HepG2 (cell line): ENCODE results near the gene SNED1. TPM values are rescaled to one million over a fixed set of nuclear protein-coding genes. Genes with fewer than 3 reads are reported as not detected.

ENCODE experiments used
- KLF12 ChIP-seq: sonication (generic); formaldehyde crosslinking; IDR thresholded peaks from 2 replicates; pipeline ENCODE4 v1.4.0; 2020; ENCODE audit warnings: missing genetic modification reagents, borderline replicate concordance
- MED1 ChIP-seq: sonication (generic); formaldehyde crosslinking; IDR thresholded peaks from 2 replicates; pipeline ENCODE4 v1.4.0; 2020; ENCODE audit warnings: missing genetic modification reagents
- THYN1 ChIP-seq: sonication (generic); formaldehyde crosslinking; IDR thresholded peaks from 2 replicates; pipeline ENCODE4 v1.8.1; 2023; ENCODE audit warnings: low read depth, mild to moderate bottlenecking, moderate library complexity, missing genetic modification reagents, borderline replicate concordance
- ZNF460 ChIP-seq: sonication (generic); formaldehyde crosslinking; IDR thresholded peaks from 2 replicates; pipeline ENCODE4 v1.5.1; 2020; ENCODE audit warnings: missing genetic modification reagents, mild to moderate bottlenecking, borderline replicate concordance
- polyA plus RNA-seq, 8 experiments: library from polyadenylated mRNA; depleted of rRNA in 3 of 8; stranded (reverse) in 7 of 8; unstranded in 1 of 8; fragments of >200 nt; fragmentation: Illumina TruSeq in 4 of 8; extraction: Trizol in 4 of 8; gene quantifications; 2 replicates each; pipeline versions ENCODE4 v1.2.1 to v1.2.3, GENCODE V29; 2011 to 2016; ENCODE audit warnings: low read depth in 4 of 8, missing spikeins in 1 of 8, mixed read lengths in 1 of 8; ENCODE audit not compliant: insufficient read depth in 1 of 8
- total RNA-seq, 5 experiments: library from RNA; depleted of rRNA; stranded (reverse); fragments of >200 nt; fragmentation: Illumina TruSeq; extraction: Trizol; gene quantifications; 2 replicates each; pipeline ENCODE4 v1.2.3, GENCODE V29; 2016; ENCODE audit warnings: low read depth in 1 of 5
- TF ChIP-seq, protein P1 (sequence below): IDR thresholded peaks from 2 replicates; pipeline ENCODE4 v1.6.1; 2016; ENCODE audit warnings: low read depth, missing genetic modification reagents, missing compliant biosample characterization
- TF ChIP-seq, protein P2 (sequence below): sonication (generic); formaldehyde crosslinking; IDR thresholded peaks from 2 replicates; pipeline ENCODE4 v1.5.1; 2020; ENCODE audit warnings: mild to moderate bottlenecking, missing genetic modification reagents, moderate library complexity
- TF ChIP-seq, protein P3 (sequence below): sonication (generic); formaldehyde crosslinking; IDR thresholded peaks from 2 replicates; pipeline ENCODE4 v1.5.1; 2020; ENCODE audit warnings: missing genetic modification reagents, mild to moderate bottlenecking, borderline replicate concordance
- TF ChIP-seq, protein P4 (sequence below): sonication (generic); formaldehyde crosslinking; IDR thresholded peaks from 2 replicates; pipeline ENCODE4 v1.8.1; 2023; ENCODE audit warnings: mild to moderate bottlenecking, missing genetic modification reagents, borderline replicate concordance

The SNED1 gene
- total and polyA plus RNA-seq, 2 of the 13 experiments (the other 11 are each of a cell fraction or from before 2014, with no cell fraction given) = 0.15 to 0.65 TPM

DNA sequence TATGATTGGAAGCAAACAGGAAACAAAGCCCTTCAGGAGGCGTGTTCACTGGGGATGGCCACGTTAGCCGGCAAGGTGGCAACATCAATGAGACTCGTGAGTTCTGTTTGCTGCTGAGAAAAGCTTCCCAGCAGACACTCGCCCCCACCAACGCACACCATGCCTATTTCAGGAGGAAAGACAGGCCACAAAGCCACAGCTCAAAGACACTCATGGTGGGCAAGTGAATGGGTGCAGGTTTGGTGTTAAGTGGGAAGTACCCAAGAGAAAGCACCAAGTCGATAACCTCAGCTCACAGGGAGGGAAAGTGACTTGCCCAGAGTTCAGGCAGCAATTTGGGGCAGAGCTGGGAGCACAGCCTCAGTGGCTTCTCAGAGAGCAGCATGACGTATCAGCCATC is 114.2 kb downstream of the SNED1 start (continued):
- TF ChIP-seq, protein P1, sequence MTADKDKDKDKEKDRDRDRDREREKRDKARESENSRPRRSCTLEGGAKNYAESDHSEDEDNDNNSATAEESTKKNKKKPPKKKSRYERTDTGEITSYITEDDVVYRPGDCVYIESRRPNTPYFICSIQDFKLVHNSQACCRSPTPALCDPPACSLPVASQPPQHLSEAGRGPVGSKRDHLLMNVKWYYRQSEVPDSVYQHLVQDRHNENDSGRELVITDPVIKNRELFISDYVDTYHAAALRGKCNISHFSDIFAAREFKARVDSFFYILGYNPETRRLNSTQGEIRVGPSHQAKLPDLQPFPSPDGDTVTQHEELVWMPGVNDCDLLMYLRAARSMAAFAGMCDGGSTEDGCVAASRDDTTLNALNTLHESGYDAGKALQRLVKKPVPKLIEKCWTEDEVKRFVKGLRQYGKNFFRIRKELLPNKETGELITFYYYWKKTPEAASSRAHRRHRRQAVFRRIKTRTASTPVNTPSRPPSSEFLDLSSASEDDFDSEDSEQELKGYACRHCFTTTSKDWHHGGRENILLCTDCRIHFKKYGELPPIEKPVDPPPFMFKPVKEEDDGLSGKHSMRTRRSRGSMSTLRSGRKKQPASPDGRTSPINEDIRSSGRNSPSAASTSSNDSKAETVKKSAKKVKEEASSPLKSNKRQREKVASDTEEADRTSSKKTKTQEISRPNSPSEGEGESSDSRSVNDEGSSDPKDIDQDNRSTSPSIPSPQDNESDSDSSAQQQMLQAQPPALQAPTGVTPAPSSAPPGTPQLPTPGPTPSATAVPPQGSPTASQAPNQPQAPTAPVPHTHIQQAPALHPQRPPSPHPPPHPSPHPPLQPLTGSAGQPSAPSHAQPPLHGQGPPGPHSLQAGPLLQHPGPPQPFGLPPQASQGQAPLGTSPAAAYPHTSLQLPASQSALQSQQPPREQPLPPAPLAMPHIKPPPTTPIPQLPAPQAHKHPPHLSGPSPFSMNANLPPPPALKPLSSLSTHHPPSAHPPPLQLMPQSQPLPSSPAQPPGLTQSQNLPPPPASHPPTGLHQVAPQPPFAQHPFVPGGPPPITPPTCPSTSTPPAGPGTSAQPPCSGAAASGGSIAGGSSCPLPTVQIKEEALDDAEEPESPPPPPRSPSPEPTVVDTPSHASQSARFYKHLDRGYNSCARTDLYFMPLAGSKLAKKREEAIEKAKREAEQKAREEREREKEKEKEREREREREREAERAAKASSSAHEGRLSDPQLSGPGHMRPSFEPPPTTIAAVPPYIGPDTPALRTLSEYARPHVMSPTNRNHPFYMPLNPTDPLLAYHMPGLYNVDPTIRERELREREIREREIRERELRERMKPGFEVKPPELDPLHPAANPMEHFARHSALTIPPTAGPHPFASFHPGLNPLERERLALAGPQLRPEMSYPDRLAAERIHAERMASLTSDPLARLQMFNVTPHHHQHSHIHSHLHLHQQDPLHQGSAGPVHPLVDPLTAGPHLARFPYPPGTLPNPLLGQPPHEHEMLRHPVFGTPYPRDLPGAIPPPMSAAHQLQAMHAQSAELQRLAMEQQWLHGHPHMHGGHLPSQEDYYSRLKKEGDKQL (CRISPR knock-in tag) = no peak
- TF ChIP-seq THYN1 (CRISPR knock-in tag) = no peak
- TF ChIP-seq, protein P2, sequence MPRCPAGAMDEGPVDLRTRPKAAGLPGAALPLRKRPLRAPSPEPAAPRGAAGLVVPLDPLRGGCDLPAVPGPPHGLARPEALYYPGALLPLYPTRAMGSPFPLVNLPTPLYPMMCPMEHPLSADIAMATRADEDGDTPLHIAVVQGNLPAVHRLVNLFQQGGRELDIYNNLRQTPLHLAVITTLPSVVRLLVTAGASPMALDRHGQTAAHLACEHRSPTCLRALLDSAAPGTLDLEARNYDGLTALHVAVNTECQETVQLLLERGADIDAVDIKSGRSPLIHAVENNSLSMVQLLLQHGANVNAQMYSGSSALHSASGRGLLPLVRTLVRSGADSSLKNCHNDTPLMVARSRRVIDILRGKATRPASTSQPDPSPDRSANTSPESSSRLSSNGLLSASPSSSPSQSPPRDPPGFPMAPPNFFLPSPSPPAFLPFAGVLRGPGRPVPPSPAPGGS (CRISPR knock-in tag) = no peak
- TF ChIP-seq, protein P3, sequence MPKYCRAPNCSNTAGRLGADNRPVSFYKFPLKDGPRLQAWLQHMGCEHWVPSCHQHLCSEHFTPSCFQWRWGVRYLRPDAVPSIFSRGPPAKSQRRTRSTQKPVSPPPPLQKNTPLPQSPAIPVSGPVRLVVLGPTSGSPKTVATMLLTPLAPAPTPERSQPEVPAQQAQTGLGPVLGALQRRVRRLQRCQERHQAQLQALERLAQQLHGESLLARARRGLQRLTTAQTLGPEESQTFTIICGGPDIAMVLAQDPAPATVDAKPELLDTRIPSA (CRISPR knock-in tag) = no peak
- no peak for TF ChIP-seq ZNF460 (CRISPR knock-in tag)
- TF ChIP-seq, protein P4, sequence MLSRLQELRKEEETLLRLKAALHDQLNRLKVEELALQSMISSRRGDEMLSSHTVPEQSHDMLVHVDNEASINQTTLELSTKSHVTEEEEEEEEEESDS (CRISPR knock-in tag) = no peak
- TF ChIP-seq MED1 = no peak
- TF ChIP-seq KLF12 (CRISPR knock-in tag) = no peak
